HG02588 (cell line): ENCODE measurements around the gene HMX2.

ENCODE experiments used
- ATAC-seq: cut with Tn5 transposase; IDR thresholded peaks from one replicate; pipeline ENCODE4 v1.9.1; 2021; ENCODE audit warnings: mild to moderate bottlenecking, moderate library complexity; ENCODE audit not compliant: unreplicated experiment

HMX2 gene

DNA sequence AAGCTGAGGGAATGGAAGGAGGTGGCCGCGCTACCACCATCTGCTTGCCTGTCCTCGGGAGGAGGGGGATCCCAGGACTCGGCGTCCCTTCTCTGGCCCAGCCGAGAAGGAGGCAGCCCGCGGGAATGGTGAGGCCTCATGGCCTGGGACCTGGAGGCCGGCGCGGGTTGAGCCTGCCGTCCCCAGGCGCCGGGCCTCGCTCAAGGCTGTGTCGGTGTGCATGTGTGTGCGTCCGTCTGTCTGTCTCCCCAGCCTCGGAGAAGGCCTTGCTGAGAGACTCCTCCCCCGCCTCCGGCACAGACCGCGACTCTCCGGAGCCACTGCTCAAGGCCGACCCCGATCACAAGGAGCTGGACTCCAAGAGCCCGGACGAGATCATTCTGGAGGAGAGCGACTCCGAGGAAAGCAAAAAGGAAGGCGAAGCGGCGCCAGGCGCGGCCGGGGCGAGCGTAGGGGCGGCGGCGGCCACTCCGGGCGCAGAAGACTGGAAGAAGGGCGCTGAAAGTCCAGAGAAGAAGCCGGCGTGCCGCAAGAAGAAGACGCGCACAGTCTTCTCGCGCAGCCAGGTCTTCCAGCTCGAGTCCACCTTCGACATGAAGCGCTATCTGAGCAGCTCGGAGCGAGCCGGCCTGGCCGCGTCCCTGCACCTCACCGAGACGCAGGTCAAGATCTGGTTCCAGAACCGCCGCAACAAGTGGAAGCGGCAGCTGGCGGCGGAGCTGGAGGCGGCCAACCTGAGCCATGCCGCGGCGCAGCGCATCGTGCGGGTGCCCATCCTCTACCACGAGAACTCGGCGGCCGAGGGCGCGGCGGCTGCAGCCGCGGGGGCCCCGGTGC is 10.9 kb upstream of the HMX2 start:
- no peak for ATAC-seq

DNA sequence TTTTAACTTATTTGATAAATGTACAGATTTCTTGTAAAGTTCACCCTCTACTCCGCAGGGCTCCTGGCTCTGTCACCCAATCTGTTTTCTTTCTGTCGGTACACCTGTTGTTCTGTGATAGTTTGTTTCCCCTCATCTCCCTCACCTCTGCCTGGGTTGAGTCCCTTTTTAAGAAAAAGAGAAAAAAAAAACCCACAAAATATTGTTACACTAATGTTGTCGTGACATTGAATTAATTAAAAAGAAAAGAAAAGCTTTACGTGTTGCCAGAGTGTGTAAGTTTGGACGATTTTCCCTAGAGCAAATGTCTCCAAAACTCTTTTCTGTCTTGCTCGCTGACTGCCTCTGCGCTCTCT is 8.8 kb upstream of the HMX2 start:
- ATAC-seq, result no peak

GRCh38 chr10:123139521-123140163 is 8.3 kb upstream of the HMX2 start:
- ATAC-seq, result no peak

- ATAC-seq, result no peak
These were observed 7.6 kb upstream of the HMX2 start for GRCh38 chr10:123140164-123140982.

GRCh38 chr10:123140983-123141390 is 6.9 kb upstream of the HMX2 start:
- ATAC-seq, result no peak

GRCh38 chr10:123141791-123142700 is 5.9 kb upstream of the HMX2 start:
- no peak for ATAC-seq

- ATAC-seq, result no peak
These were observed 5.2 kb upstream of the HMX2 start for GRCh38 chr10:123142701-123143161.

DNA sequence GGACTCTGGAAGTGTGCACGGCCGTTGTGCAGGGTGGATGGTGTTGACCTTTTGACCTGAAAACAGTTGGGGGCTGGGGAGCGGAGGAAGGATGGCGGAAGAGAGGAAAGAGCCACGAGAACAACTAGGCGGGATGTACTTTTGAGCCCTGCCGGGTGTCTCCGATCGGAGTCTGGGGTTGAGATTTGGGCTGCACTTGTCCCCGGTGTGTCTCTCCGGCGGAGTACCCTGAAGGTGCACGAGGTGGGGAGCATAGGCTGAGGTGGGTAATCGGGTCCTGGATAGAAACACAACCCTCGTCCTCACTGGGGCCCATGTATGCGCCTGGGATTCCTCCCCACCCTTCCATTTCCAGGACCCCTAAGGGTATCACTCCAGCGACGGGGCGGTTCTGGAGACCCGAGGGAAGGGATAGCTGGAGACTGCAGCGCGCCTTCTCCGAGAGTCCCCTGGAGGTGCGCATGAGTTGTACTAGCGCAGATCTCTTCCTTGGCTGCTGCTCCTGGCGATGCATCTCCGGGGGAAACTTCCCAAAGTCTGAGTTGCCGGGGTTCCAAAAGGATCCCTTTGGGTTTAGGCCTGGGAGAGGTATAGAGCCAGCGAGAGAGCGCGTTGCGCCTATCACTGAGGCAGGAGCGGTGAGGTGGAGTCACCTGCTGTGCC is 4.6 kb upstream of the HMX2 start:
- no peak for ATAC-seq

- no peak for ATAC-seq
These were observed 4.1 kb upstream of the HMX2 start for GRCh38 chr10:123143825-123144168.

DNA sequence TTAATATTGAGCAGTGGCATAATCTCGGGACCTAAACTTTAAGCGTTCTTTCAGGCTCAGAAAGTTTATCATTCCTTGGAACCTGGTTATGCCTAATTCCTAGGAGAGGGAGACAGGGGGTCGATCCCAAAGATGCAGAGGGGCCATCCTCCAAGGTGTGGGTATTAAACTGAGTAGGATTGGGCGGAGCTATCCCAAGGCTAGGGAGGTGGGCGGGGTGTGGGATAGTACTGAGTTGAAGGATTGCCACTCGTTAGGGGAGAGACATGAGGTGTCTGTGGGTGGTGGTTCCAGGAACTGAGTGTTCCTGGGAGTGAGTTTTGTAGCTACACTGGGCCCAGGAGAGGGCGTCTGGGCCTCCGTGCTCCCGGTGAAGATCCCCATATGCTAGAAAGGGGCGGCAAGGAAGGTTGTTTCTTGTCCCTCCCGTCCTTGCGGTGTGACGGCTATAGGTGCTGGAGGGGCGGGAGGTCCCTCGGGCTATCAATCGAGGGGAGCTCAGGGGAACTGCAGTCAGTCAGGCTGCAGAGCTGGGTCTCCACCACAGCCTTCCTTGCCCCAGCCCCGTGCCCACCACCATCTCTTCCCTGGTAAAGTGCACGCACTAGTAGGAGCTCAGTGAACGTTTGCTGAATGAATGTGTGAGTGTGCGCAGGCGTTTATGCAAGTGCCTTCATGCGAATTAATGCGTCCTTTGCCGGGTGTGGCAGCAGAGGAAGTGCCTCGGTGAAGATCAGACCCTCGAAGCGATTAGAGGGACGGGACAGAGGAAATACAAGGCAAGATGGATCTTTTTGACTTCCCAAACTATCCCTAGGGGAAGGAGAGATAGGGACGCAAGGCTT is 3.0 kb upstream of the HMX2 start:
- no peak for ATAC-seq

DNA sequence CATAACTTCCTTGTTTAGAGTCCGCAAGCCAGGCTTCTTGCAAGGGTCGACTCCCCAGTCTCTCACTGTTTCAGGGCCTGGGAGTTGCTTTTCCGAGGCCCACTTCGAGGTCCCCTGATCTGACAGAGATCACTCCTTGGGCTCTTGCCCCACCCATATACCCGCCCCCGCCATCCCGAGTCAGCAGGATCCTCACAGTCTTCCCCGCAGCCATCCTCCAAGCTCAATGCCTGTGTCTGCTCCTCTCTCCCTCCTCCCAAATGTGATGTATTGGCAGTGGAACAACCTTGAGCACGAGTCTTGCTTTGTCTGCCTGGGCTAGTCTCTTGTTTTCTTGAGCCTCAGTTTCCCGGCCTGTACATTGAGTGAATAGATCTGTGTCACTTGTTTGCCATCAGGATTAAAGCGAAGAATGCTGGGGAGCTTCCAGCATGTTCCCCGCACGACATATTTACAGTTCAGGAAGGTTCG is 2.4 kb upstream of the HMX2 start:
- no peak for ATAC-seq

GRCh38 chr10:123146013-123146893 is 1.7 kb upstream of the HMX2 start:
- ATAC-seq, result no peak

DNA sequence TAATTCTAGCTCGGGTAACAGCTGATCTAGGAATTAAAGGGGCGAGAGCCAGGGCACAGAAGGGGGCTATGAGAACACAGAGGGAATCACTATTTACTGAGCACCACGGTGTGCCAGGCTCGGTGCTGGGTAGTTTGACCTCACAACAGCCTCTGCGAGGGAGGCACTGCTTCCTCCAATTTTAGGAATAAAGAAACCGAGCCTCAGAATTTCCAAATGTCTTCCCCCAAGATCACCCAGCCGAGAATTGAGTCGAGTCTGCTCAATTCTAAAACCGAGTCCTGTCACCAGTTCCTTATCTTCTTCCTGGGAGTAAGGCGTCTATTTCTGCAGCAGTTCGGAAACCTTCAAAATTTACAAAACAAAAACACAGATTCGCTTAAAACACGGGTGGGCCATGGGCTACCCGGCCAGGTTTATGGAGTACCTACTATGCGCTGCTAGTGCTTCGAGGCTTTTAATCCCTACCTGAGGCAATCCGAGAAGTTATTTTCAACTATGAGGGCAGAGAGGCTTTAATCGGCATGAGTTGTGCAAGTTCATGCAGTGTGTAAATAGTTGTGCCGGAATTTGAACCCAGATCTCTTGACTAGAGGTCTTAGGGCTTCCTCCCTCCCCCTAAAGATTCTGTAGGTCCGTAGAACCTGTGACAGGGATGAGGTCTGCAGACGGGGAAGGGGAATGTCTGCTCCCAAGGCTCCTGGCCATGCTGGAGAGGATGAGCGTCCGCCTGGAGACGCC is 872 bp upstream of the HMX2 start:
- no peak for ATAC-seq

GRCh38 chr10:123148414-123149161 is 652 bp downstream of the HMX2 start:
- no peak for ATAC-seq

GRCh38 chr10:123149162-123149567 is 1.2 kb downstream of the HMX2 start:
- no peak for ATAC-seq

- ATAC-seq, result no peak
These were observed 1.8 kb downstream of the HMX2 start for GRCh38 chr10:123149568-123150270.
